MM.1S (cell line): ENCODE measurements around the gene THAP2.

Source experiments
- DNase-seq: peaks from one replicate; pipeline ENCODE4 v3.0.0-alpha.2; 2015
- H2AFZ ChIP-seq: fragments of 300-600 bp; sonication (generic); 2 replicates; pipeline ENCODE4 v1.6.0; 2016; ENCODE audit warnings: antibody characterized with exemption, low read length
- H3F3A ChIP-seq: fragments of 300-600 bp; sonication (generic); 2 replicates; pipeline ENCODE4 v1.6.1; 2016; ENCODE audit warnings: mild to moderate bottlenecking, antibody characterized with exemption, low read length, moderate library complexity, mixed read lengths; ENCODE audit not compliant: insufficient read depth
- H3K27ac ChIP-seq: fragments of 300-600 bp; sonication (generic); 2 replicates; pipeline ENCODE4 v1.5.1; 2016; ENCODE audit warnings: mild to moderate bottlenecking, low read length
- H3K27me3 ChIP-seq: fragments of 300-600 bp; sonication (generic); replicated peaks from 2 replicates; pipeline ENCODE4 v1.6.0; 2016; ENCODE audit warnings: low read length; ENCODE audit not compliant: insufficient read depth
- H3K36me3 ChIP-seq: fragments of 300-600 bp; sonication (generic); replicated peaks from 2 replicates; pipeline ENCODE4 v1.6.1; 2016; ENCODE audit warnings: mild to moderate bottlenecking, low read length, mixed read lengths; ENCODE audit not compliant: insufficient read depth
- H3K4me1 ChIP-seq: fragments of 300-600 bp; sonication (generic); 2 replicates; pipeline ENCODE4 v1.6.1; 2016; ENCODE audit warnings: low read length, mixed read lengths
- H3K4me2 ChIP-seq: fragments of 300-600 bp; sonication (generic); 2 replicates; pipeline ENCODE4 v1.6.0; 2016; ENCODE audit warnings: low read depth, low read length
- H3K4me3 ChIP-seq: fragments of 300-600 bp; sonication (generic); 2 replicates; pipeline ENCODE4 v1.5.1; 2016; ENCODE audit warnings: low read length, mixed read lengths
- H3K79me2 ChIP-seq: fragments of 300-600 bp; sonication (generic); 2 replicates; pipeline ENCODE4 v1.6.1; 2016; ENCODE audit warnings: mixed run types, low read length, mixed read lengths
- H3K9ac ChIP-seq: fragments of 300-600 bp; sonication (generic); 2 replicates; pipeline ENCODE4 v1.6.1; 2016; ENCODE audit warnings: low read length, mixed read lengths
- H3K9me2 ChIP-seq: fragments of 300-600 bp; sonication (generic); replicated peaks from 2 replicates; pipeline ENCODE4 v1.6.1; 2016; ENCODE audit warnings: mild to moderate bottlenecking, low read length, mixed read lengths; ENCODE audit not compliant: insufficient read depth
- H3K9me3 ChIP-seq: fragments of 300-600 bp; sonication (generic); replicated peaks from 2 replicates; pipeline ENCODE4 v1.6.1; 2016; ENCODE audit warnings: mild to moderate bottlenecking, low read length, mixed read lengths; ENCODE audit not compliant: insufficient read depth
- H4K20me1 ChIP-seq: fragments of 300-600 bp; sonication (generic); 2 replicates; pipeline ENCODE4 v1.6.1; 2016; ENCODE audit warnings: mild to moderate bottlenecking, low read length, moderate library complexity, mixed read lengths; ENCODE audit not compliant: insufficient read depth
- EZH2 ChIP-seq: fragments of 300-600 bp; sonication (generic); optimal IDR thresholded peaks from 2 replicates; pipeline ENCODE3; 2017; ENCODE audit warnings: low read depth, mild to moderate bottlenecking, antibody characterized with exemption, low read length, mixed read lengths
- EZH2phosphoT487 ChIP-seq: fragments of 300-600 bp; sonication (generic); IDR thresholded peaks from 2 replicates; pipeline ENCODE4 v1.6.1; 2018; ENCODE audit warnings: antibody characterized with exemption, low read length
- TF ChIP-seq, protein P1 (sequence below): fragments of 300-600 bp; sonication (generic); IDR thresholded peaks from 2 replicates; pipeline ENCODE4 v1.5.1; 2016; ENCODE audit warnings: antibody characterized with exemption, low read length, mixed read lengths

The THAP2 gene

DNA sequence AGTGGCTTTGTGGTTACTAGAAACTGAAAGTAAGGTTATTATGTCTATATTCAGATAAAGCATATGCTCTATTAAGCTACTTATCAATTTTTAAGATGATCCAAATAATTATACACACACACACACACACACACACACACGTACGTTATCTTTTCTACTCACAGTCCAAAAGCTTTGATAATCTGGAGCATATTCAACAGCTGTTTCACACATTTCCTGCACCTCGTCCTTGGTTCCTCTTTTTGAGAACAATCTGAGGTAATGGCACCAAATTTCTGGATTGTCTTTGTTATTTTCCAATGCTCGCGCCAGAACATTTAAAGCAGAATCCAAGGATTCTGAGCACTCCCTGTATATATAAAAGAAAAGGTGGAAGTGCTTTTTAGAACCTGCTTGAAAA is 38.0 kb upstream of the THAP2 start:
- Histone ChIP-seq H3K36me3 (peaks cover 41% of the 10 kb centered on the region; the same call in 1 of the 2 replicates), H3K27me3 (no peaks in the 10 kb centered on the region), H3K27ac (no peak overlapping the region), H2AFZ (no peak overlapping the region), H3F3A (peaks cover 12% of the 10 kb centered on the region; the same call in 1 of the 2 replicates), H3K4me1 (peaks cover 15% of the 10 kb centered on the region), H3K4me3 (peak overlapping the region; percentile 25; the same call in 1 of the 2 replicates), H3K4me2 (peak overlapping the region; percentile 40; the same call in 1 of the 2 replicates), H3K9me3 (no peaks in the 10 kb centered on the region), H3K9ac (no peak overlapping the region), H3K9me2 (no peaks in the 10 kb centered on the region), H4K20me1 (no peaks in the 10 kb centered on the region), H3K79me2 (peaks cover 22% of the 10 kb centered on the region)
- TF ChIP-seq EZH2phosphoT487, result no peak
- TF ChIP-seq EZH2, result no peak
- TF ChIP-seq, protein P1, sequence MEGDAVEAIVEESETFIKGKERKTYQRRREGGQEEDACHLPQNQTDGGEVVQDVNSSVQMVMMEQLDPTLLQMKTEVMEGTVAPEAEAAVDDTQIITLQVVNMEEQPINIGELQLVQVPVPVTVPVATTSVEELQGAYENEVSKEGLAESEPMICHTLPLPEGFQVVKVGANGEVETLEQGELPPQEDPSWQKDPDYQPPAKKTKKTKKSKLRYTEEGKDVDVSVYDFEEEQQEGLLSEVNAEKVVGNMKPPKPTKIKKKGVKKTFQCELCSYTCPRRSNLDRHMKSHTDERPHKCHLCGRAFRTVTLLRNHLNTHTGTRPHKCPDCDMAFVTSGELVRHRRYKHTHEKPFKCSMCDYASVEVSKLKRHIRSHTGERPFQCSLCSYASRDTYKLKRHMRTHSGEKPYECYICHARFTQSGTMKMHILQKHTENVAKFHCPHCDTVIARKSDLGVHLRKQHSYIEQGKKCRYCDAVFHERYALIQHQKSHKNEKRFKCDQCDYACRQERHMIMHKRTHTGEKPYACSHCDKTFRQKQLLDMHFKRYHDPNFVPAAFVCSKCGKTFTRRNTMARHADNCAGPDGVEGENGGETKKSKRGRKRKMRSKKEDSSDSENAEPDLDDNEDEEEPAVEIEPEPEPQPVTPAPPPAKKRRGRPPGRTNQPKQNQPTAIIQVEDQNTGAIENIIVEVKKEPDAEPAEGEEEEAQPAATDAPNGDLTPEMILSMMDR, result no peak
- peak; percentile 23 for DNase-seq

DNA sequence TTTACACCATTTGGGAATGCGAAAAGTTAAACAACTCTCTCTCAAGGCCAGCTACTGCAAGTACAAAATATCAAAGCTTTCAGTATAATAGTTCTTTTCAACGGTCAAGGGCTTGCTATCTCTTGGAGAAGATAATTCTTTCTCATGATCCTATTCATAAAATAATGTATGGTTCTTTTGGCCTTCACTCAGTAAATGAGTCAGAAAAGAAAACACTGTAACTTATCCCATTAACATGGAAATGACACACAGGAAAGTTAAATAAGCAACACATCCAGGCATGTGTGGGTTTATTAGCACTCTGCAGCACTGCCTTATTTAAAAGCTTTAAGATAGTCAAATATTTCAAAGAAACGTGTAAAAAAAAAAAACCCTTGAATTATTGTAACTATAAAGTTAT is 37.3 kb upstream of the THAP2 start:
- Histone ChIP-seq H3K4me1 (peaks cover 15% of the 10 kb centered on the region), H3K4me2 (peak overlapping the region; percentile 40; the same call in 1 of the 2 replicates), H3K79me2 (peaks cover 22% of the 10 kb centered on the region), H2AFZ (no peak overlapping the region), H3K9me2 (no peaks in the 10 kb centered on the region), H3K9me3 (no peaks in the 10 kb centered on the region), H3F3A (peaks cover 12% of the 10 kb centered on the region; the same call in 1 of the 2 replicates), H3K27me3 (no peaks in the 10 kb centered on the region), H3K27ac (no peak overlapping the region), H4K20me1 (no peaks in the 10 kb centered on the region), H3K4me3 (no peak overlapping the region), H3K36me3 (peaks cover 46% of the 10 kb centered on the region; the same call in 1 of the 2 replicates), H3K9ac (no peak overlapping the region)
- no peak for DNase-seq
- TF ChIP-seq EZH2phosphoT487 (no peak), EZH2 (no peak)
- TF ChIP-seq, protein P1, result no peak

GRCh38 chr12:71627438-71628002 is 36.6 kb upstream of the THAP2 start:
- Histone ChIP-seq H3K36me3 (peaks cover 46% of the 10 kb centered on the region; the same call in 1 of the 2 replicates), H2AFZ (no peak overlapping the region), H3K9me3 (no peaks in the 10 kb centered on the region), H3K4me3 (no peak overlapping the region), H3K27me3 (no peaks in the 10 kb centered on the region), H3K9me2 (no peaks in the 10 kb centered on the region), H4K20me1 (no peaks in the 10 kb centered on the region), H3K9ac (no peak overlapping the region), H3F3A (peaks cover 9% of the 10 kb centered on the region; the same call in 1 of the 2 replicates), H3K79me2 (peaks cover 22% of the 10 kb centered on the region), H3K27ac (no peak overlapping the region), H3K4me2 (no peak overlapping the region), H3K4me1 (peaks cover 15% of the 10 kb centered on the region)
- no peak for TF ChIP-seq EZH2phosphoT487
- TF ChIP-seq, protein P1, result no peak
- no peak for TF ChIP-seq EZH2
- DNase-seq, result no peak
